PC-3 (cell line): ENCODE results near the gene NTN3. TPM values are rescaled to one million over a fixed set of nuclear protein-coding genes. Genes with fewer than 3 reads are reported as not detected.

Experiments used
- ATAC-seq: fragments of 200-7000 bp; cut with Tn5 transposase; 2 replicates; pipeline ENCODE4 v1.9.1; 2020; ENCODE audit warnings: mild to moderate bottlenecking, moderate library complexity
- BruUV-seq: library from RNA; stranded (reverse); fragments of 400-500 nt; replicated peaks from 2 replicates; lab custom pipeline; 2021; lab: Mats Ljungman, UMichigan
- CTCF ChIA-PET: fragments of 300-600 bp; sonication (Branson Sonifier 250); formaldehyde crosslinking; loops from one replicate; lab custom pipeline; 2022; ENCODE audit warnings: antibody characterized with exemption; lab: Charles Lee
- POLR2A ChIA-PET: fragments of 300-600 bp; sonication (Branson Sonifier 250); formaldehyde crosslinking; loops from one replicate; lab custom pipeline; 2022; ENCODE audit warnings: antibody characterized with exemption; ENCODE audit not compliant: unreplicated experiment; lab: Charles Lee
- DNase-seq: peaks from one replicate; pipeline ENCODE4 v3.0.0-alpha.2; 2015
- H2AFZ ChIP-seq: fragments of 300-600 bp; sonication (generic); 2 replicates; pipeline ENCODE4 v1.6.0; 2016; ENCODE audit warnings: antibody characterized with exemption, low read length
- H3F3A ChIP-seq: fragments of 300-600 bp; sonication (generic); one replicate; pipeline ENCODE4 v1.6.0; 2017; ENCODE audit warnings: antibody characterized with exemption, low read length, control low read depth, mild to moderate bottlenecking; ENCODE audit not compliant: unreplicated experiment
- H3K27ac ChIP-seq: fragments of 300-600 bp; sonication (generic); 2 replicates; pipeline ENCODE4 v1.5.1; 2016; ENCODE audit warnings: mild to moderate bottlenecking, low read length
- H3K27me3 ChIP-seq: fragments of 300-600 bp; sonication (generic); 2 replicates; pipeline ENCODE4 v1.6.1; 2016; ENCODE audit warnings: low read length, mixed read lengths
- H3K36me3 ChIP-seq: fragments of 300-600 bp; sonication (generic); 2 replicates; pipeline ENCODE4 v1.6.1; 2016; ENCODE audit warnings: low read depth, mixed run types, low read length, mixed read lengths
- H3K4me1 ChIP-seq: fragments of 300-600 bp; sonication (generic); 2 replicates; pipeline ENCODE4 v1.5.1; 2016; ENCODE audit warnings: low read length; ENCODE audit not compliant: insufficient read depth
- H3K4me2 ChIP-seq: fragments of 300-600 bp; sonication (generic); 2 replicates; pipeline ENCODE4 v1.6.0; 2016; ENCODE audit warnings: low read length
- H3K4me3 ChIP-seq: fragments of 300-600 bp; sonication (generic); 2 replicates; pipeline ENCODE4 v1.5.1; 2016; ENCODE audit warnings: mild to moderate bottlenecking, low read length, mixed read lengths
- H3K79me2 ChIP-seq: fragments of 300-600 bp; sonication (generic); 2 replicates; pipeline ENCODE4 v1.6.1; 2017; ENCODE audit warnings: low read length, mixed read lengths
- H3K9ac ChIP-seq: fragments of 300-600 bp; sonication (generic); 2 replicates; pipeline ENCODE4 v1.6.0; 2016; ENCODE audit warnings: mild to moderate bottlenecking, low read length
- H3K9me2 ChIP-seq: fragments of 300-600 bp; sonication (generic); replicated peaks from 2 replicates; pipeline ENCODE4 v1.6.1; 2016; ENCODE audit warnings: mixed run types, low read length, mixed read lengths
- H3K9me3 ChIP-seq: fragments of 300-600 bp; sonication (generic); 2 replicates; pipeline ENCODE4 v1.6.1; 2016; ENCODE audit warnings: low read length, mixed read lengths
- H4K20me1 ChIP-seq: fragments of 300-600 bp; sonication (generic); 2 replicates; pipeline ENCODE4 v1.6.1; 2016; ENCODE audit warnings: low read length, mixed read lengths
- CTCF ChIP-seq: fragments of 300-600 bp; sonication (generic); conservative IDR thresholded peaks from 2 replicates; pipeline ENCODE4 v1.5.1; 2017; ENCODE audit warnings: antibody characterized with exemption, low read depth, mild to moderate bottlenecking, low read length
- EZH2 ChIP-seq: fragments of 300-600 bp; sonication (generic); IDR thresholded peaks from one replicate; pipeline ENCODE4 v1.6.1; 2017; ENCODE audit warnings: antibody characterized with exemption, mild to moderate bottlenecking, low read length; ENCODE audit not compliant: unreplicated experiment
- EZH2phosphoT487 ChIP-seq: fragments of 300-600 bp; sonication (generic); IDR thresholded peaks from 2 replicates; pipeline ENCODE4 v1.6.1; 2018; ENCODE audit warnings: mild to moderate bottlenecking, antibody characterized with exemption, low read length, borderline replicate concordance
- intact Hi-C: fragments of 100-400 bp; cut with micrococcal nuclease; formaldehyde crosslinking; loops from 2 replicates; pipeline ENCODE4 v1.9.0; 2023
- total RNA-seq: library from RNA; depleted of rRNA; stranded (reverse); fragments of >200 nt; gene quantifications from 2 replicates; pipeline ENCODE4 v1.2.3, GENCODE V29; 2014

NTN3 gene
- total RNA-seq, 1 experiment from 2014 or later: not detected

- no peak overlapping the region for H3K27ac ChIP-seq
- H3K4me2 ChIP-seq: no peak overlapping the region
- H3K79me2 ChIP-seq: peaks cover 14% of the 10 kb centered on the region
- H3K27me3 ChIP-seq: no peaks in the 10 kb centered on the region
- H3K4me3 ChIP-seq: no peak overlapping the region
- no peaks in the 10 kb centered on the region for H3K9me3 ChIP-seq
- BruUV-seq: no TSS peak
- ATAC-seq (no peak), DNase-seq (no peak)
- no peaks in the 10 kb centered on the region for H3F3A ChIP-seq
- POLR2A ChIA-PET: no interaction called here
- peaks cover 14% of the 10 kb centered on the region for H3K4me1 ChIP-seq
- H4K20me1 ChIP-seq: no peaks in the 10 kb centered on the region
- no peak overlapping the region for H2AFZ ChIP-seq
- peaks cover 9% of the 10 kb centered on the region for H3K36me3 ChIP-seq
- H3K9ac ChIP-seq: no peak overlapping the region
- CTCF ChIA-PET: no interaction called here
- no peaks in the 10 kb centered on the region for H3K9me2 ChIP-seq
- intact Hi-C loops: no loop called here
- TF ChIP-seq EZH2: no peak
- TF ChIP-seq CTCF: no peak
- no peak for TF ChIP-seq EZH2phosphoT487
Observed at GRCh38 chr16:2456551-2457153, 14.4 kb upstream of the NTN3 start.

- Histone ChIP-seq H3K4me2 (no peak overlapping the region), H3K9me3 (no peaks in the 10 kb centered on the region), H3F3A (no peaks in the 10 kb centered on the region), H3K27me3 (no peaks in the 10 kb centered on the region), H3K9ac (no peak overlapping the region), H2AFZ (no peak overlapping the region), H4K20me1 (no peaks in the 10 kb centered on the region), H3K36me3 (peaks cover 8% of the 10 kb centered on the region), H3K27ac (no peak overlapping the region), H3K9me2 (no peaks in the 10 kb centered on the region), H3K4me1 (peaks cover 14% of the 10 kb centered on the region), H3K4me3 (no peak overlapping the region), H3K79me2 (peaks cover 14% of the 10 kb centered on the region)
- POLR2A ChIA-PET: no interaction called here
- TF ChIP-seq EZH2phosphoT487 (no peak), EZH2 (no peak), CTCF (no peak)
- CTCF ChIA-PET: no interaction called here
- intact Hi-C loops: no loop called here
- no peak for DNase-seq
- ATAC-seq: no peak
- BruUV-seq: no TSS peak
Observed at GRCh38 chr16:2457267-2457666, 13.8 kb upstream of the NTN3 start.

- ATAC-seq (no peak), DNase-seq (no peak)
- POLR2A ChIA-PET: no interaction called here
- Histone ChIP-seq H3K9ac (no peak overlapping the region), H4K20me1 (no peaks in the 10 kb centered on the region), H3K4me1 (peaks cover 14% of the 10 kb centered on the region), H3K9me2 (no peaks in the 10 kb centered on the region), H3K4me2 (no peak overlapping the region), H3K36me3 (peaks cover 1% of the 10 kb centered on the region; the same call in 1 of the 2 replicates), H3K9me3 (no peaks in the 10 kb centered on the region), H2AFZ (no peak overlapping the region), H3K27ac (no peak overlapping the region), H3F3A (no peaks in the 10 kb centered on the region), H3K27me3 (no peaks in the 10 kb centered on the region), H3K79me2 (peaks cover 14% of the 10 kb centered on the region), H3K4me3 (no peak overlapping the region)
- BruUV-seq: no TSS peak
- CTCF ChIA-PET: interaction anchor here (0.6 kb wide), 1 partner anchor 28 kb away, joined by 3 read pairs; no protein-coding TSS in a partner anchor
- TF ChIP-seq CTCF (no peak), EZH2phosphoT487 (no peak), EZH2 (no peak)
- intact Hi-C loops: no loop called here
Observed at GRCh38 chr16:2457946-2458345, 13.2 kb upstream of the NTN3 start.
